ENCODE results near the gene ISCU.
"Not testable (repeated sequence)": the region's sequence is repeated elsewhere in the genome, so short reads cannot be mapped to it uniquely, and the experiment has no call there.

The ISCU gene

DNA sequence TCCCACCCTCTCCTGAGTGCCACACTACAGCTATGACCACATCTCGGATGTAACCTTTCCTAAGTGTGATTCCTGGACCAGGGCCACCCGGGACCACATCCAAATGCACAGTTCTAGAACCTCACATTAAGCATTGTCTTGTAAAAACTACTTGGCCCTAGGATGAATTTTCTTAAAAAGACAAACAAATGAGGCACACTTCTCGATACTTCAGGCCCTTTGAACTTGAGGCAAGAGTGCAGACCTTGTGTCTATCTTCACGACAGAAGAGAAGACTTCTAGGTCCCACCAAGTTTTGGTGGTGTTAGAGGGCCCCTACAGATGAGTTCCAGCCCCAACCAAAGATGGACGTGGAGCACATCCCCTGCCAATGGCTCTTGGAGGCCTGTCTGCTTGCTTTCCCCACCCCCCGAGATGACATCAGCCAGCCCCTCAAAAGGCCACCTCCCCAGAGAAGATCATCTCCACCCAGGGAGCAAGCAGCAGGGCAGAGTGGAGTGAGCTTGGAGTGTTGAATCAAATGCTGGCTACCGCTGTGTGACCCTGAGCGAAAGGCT, 9.3 kb downstream of the ISCU start:
- no peak for DNase-seq

DNA sequence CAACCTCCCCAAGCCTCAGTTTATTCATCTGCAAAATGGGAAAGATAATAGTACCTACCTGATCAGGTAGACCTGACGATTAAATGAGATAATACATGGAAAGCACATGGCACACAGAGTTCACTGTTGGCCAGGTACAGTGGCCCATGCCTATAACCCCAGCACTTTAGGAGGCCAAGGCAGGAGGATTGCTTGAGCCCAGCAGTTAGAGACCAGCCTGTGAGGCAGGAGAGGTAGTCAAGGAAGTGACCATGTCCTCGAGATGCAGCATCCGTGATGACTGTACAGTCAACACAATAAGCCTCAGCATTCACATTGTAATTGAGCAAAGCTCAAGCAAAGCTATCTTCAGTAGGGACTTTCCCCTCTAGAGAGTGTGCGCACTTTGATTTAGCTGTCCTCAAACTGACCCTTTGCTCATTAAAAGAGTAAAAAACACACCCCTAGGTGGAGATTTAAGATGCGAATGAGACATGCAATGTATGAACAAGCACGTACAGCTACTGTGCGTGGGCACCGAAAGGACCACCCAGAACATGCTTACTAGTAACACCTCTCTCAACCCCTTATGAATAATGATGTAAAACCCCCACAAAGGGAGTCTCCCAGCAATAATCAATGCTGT, 9.9 kb downstream of the ISCU start:
- DNase-seq, result no peak

DNA sequence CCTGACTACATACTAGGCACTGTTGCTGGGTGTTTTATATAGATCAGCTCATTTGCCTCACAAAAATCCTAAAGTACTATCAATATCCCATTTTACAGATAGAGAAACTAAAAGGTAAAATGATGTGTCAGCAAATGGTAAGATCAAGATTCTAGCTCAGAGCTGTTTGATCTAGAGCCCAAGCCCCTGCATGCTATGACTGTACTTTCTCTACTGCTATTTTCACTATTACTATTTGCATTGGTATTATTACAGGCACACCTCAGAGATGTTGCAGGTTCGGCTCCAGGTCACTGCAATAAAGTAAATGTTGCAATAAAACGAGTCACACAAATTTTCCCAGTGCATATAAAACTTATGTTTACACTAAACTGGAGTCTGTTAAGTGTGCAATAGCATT, 10.9 kb downstream of the ISCU start:
- no peak for DNase-seq

DNA sequence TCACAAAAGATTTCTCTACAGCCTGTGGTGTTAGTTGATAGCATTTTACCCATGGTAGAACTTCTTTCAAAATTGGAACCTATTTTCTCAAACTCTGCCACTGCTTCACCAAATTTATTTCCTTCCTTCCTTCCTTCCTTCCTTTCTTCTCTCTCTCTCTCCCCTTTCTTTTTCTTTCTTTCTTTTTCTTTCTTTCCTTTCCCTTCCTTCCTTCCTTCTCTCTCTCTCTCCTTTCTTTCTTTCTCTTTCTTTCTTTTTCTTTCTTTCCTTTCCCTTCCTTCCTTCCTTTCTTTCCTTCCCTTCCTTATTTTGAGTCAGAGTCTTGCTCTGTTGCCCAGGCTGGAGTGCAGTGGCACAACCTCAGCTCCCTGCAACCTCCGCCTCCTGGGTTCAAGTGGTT, 11.9 kb downstream of the ISCU start:
- DNase-seq, result not testable (repeated sequence)

DNA sequence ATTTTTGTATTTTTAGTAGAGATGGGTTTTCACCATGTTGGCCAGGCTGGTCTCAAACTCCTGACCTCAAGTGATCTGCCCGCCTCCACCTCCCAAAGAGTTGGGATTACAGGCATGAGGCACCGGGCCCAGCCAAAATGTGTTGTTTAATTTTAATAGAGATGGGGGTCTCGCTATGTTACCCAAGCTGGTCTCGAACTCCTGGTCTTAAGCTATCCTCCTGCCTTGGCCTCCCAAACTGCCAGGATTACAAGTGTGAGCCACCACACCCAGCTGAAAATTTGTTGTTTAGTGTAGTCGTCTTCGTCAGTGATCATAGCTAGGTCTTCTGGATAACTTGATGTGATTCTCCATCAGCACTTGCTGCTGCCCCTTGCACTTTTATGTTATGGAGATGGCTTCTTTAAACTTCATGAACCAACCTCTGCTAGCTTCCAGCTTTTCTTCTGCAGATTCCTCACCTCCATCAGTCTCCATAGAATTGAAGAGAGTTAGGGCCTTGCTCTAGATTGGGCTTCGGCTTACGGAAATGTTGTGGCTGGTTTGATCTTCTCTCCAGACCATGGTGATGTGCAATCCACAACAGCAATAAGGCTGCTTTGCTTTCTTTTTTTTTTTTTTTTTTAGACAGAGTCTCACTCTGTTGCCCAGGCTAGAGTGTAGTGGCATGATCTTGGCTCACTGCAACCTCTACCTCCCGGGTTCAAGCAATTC, 13.0 kb downstream of the ISCU start:
- DNase-seq, result no peak

DNA sequence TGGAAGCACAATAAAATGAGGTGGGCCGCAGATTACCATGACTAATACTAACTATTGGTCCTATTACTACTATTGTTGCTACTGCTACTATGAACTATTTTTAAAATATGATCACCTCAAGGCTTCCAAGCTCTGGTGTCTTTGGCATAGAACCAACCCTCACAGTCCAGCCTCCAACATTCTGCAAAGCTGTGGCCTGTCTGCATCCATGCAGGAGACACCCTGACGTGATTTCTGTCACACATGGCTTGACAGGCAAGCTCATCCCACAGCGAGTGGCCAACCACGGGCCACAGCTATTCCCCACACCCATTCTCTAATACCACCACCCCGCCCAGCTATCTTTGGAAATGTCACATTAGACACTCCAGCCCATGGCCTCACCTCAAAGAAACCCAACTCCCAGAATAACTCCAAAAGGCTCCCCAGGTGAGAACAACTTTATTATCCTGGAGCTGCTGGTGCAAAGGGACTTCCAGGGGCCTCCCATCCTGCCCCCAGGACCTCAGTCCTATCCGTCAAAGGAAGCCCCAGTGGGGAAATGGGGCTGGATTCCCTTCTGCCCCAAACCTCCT, 14.4 kb downstream of the ISCU start:
- DNase-seq, result no peak

DNA sequence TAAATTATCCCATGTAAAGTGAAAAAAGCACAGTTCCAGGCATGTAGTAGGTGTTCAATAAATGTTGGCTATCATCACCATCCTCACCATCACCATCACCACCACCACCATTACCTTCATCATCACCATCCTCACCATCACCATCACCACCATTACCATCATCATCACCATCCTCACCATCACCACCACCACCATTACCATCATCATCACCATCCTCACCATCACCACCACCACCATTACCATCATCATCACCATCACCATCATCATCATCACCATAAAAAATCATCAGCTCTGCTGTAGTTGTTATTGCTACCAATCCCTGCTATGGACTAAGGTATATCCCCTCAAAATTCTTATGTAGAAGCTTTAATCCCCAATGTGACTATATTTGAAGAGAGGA, 15.1 kb downstream of the ISCU start:
- DNase-seq, result no peak

DNA sequence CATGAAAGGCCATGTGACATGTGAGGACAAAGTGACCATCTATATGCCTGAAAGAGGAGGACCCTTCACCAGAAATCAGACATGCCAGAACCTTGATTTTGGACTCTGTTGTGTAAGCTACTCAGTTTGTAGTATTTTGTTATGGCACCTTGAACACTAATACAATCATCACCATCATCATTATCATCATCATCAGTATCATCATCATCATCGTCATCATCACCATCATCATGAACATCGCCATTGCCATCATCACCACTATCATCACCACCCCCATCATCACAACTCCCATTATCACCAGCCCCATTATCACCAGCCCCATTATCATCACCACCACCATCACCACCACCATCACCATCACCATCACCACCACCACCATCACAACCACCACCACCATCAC, 15.9 kb downstream of the ISCU start:
- DNase-seq, result no peak

DNA sequence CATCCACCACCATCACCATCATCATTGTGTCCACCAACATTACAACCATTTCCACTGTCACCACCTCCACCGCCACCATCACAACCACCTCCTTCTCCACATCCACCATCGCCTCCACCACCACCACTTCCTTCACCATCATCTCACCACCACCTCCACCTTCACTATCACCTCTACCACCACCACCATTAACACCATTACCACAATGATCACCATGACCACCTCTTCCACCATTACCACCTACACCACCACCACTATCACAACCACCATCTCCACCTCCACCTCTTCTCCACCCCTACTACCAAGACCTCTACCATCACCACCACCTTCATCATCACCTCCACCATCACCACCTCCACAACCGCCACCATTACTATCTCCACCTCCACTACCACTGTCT, 16.4 kb downstream of the ISCU start:
- no peak for DNase-seq

DNA sequence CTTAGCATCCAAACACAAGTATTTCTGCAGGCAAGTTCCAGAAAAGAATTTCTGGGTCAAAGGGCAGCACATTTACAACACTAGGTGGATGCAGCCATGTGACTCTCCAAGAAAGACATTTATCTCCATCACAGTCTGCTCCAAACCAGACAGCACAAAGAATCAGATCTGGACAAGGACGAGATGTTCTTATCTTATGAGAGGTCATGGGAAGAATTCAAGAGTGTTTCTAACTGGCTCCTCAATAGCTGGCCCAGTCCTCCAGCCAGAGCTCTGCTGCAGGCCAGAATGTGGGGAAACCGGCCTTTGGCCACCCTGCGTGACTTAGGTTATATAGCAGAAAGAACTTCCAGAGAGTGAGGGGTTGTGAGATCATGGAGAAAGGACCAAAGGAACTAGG, 18.1 kb downstream of the ISCU start:
- no peak for DNase-seq

DNA sequence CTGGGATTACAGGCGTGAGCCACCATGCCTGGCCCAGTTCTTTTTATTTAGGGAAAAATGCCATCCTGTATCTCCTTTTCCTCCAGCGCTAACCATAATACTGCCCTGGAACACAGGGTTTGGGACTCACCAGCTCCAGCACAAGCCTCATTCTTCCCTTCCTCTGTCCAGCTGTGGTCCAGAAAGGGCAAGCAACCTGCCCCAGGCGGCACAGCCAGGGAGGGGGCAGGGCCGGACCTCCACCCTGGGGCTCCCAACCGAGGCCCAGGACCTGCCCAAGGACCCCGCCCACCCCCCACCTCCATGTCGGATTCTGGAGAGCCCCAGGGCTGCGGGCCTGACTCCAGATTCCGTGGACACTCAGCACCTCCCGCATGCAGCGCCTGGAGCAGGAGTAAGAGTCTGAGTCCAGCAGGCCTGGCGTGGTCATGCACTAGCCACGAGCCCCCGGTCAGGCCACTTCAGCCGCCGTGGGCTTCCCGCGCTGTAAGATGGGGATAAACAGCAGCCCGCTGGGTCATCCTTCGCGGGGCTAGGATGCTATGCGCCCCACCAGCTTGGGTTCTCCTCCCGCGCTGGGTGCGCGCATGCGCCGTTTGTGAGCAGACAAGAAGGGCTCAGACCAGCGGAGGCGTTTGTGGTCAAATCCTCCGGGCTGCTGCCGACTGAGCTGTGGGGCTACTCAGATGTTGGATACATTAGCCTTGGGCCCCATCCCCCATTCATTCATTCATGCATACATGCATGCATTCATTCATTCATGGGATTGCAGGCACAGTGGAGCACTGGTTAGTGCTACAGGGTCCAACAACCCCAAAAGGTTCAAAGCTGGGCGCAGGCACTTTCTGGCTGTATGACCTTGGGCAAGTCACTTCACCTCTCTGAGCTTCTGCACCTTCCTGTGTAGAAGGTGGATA, 19.2 kb downstream of the ISCU start:
- no peak for DNase-seq

DNA sequence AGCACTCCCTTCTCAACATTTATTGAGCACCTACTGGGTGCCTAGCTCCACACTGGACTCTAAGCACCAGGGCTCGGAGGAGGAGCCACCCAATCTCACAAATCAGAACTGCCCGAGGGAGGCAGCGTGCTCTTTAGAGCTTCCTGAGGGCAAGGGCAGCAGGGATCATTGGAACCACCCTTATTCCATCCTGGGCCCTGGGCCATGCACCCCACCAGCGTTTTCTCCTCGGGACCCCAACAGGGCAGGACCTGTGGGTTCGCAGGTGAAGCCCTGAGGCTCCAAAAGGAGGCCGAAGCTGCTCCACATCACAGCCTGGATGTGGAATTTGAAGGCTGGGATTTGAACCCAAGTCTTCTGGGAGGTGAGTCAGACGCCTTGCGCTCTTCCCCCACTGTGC, 20.1 kb downstream of the ISCU start:
- DNase-seq, result no peak

DNA sequence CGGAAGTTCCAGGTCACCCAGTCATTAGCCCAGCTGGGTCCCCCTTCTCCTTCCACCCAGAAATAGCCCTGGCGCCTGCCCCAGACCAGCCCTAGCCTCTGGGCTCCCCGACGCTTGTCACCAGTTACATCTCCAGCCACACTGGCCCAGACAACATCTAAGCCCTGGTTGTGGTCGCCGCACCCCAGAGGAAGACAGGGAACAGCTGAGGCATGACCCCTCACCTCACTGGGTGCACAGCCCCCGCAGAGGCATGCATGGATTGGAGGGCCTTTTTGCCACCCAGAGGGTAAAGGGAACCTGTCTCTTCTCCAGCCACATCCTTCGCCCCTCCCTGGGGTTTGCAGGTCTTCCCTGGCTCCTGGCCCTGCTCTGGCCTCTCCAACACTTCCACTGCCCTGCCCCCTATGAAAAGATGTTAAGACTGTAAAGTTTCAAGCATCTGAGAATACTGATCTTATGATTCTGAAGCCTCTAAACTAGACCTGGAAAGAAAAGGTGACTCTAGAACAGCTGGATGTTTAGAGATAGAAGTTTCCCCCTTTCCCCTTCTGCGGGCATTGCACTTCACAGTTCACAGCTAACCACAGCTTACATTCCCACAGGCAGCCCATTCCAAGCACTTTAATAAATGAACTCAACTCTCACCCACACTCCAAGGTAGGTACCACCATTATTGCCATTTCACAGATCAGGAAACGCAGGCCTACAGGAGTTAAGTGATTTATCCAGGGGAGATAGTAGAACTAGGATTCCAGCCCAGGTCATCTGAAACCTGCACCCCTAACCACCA, 20.8 kb downstream of the ISCU start:
- no peak for DNase-seq

DNA sequence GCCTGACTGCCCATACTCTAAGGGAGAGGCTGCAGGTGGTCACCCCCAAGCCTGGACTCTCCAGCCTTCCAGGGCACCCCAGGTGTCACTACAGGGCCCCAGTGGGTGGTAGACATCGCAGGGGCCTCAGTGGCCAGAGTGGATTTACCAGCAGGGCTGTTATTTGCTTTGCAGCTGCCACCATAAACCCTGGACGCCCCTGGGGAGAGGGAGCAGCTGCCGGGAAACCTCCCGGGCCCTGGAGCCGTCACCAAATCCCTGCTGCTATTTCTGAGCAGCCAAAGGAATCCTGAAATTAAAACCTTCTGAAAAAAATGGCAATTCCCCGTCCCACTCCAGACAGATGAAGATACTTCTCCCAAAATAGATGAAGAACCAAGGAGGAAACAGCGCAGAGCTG, 21.6 kb downstream of the ISCU start:
- DNase-seq, result peak; percentile 61 to 76

DNA sequence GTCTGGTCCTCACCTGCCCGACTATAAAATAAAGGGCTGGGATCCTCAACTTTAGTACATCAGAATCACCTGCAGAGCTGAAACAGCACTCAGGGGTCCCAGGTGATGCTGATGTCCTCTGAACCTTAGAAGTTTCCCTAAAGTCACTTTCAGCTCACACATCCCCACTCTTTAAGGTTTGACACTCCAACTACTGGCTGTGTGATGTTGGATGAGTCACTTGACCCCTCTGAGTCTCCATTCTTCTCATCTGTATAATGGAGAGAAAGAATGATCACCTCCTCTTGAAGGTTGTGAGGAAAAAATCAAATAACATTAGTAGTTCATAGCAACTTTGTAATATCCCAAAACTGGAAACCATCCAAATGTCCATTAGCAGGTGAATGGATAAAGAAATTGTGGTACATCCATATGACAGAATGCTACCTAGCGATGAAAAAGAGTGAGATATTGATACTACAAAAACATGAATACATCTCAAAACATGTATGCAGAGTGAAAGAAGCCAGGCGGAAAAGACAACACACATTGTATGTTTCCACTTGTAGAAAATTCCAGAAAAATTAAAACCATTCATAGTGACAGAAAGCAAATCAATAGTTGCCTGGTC, 22.2 kb downstream of the ISCU start:
- DNase-seq, result no peak

DNA sequence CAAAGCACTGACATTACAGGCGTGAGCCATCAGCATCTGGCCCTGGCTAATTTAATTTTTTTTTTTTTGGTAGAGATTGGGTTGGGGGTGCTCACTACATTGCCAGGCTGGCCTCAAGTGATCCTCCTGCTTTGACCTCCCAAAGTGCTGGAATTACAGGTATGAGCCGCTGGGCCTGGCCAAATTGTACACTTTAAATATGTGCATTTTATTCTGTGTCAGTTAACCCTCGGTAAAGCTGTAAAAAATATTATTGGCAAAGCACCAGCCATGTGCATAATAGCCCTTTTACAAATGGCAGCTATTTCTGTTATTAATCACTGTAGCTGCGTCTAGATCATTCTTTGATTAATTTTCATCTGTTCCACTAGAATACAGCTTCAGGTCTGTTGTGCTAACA, 23.5 kb downstream of the ISCU start:
- no peak for DNase-seq

DNA sequence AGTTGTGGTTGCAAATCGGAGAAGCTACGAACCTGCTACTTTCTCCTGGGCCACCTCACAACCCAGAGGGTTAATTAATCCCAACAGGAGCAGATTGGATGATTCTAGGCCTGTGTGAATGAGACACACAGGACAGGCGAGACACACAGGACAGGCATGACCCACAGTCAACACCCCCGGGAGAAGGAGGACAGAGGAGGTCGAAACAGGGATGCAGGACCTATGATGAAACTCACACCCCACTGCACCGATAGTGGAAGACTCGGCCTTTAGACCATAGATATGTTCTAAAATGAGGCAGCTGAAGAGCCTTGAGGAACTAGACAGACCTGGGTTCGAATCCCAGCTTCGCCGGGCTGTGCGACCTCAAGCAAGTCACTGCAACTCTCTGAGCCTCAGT, 23.9 kb downstream of the ISCU start:
- DNase-seq, result no peak

DNA sequence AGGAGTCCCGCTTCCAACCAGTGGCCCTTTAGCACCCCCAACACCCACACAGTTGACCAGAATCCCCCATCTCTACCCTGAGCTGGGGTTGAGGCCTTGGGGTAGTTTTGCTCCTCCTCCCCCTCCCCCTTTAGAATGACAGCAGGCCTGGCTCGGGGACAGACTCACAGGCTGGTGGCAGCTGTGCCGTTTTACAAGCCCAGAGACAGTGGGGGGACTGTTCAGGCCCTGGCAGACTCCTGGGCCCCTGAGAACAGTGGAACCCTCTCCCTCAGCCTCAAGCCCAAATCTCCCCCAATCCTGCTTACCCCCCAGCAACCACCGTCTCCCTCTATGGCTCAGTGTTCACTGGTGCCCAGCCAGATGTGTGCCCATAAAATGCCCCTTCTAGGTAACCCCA, 25.4 kb downstream of the ISCU start:
- peak; percentile 45 to 57 for DNase-seq

DNA sequence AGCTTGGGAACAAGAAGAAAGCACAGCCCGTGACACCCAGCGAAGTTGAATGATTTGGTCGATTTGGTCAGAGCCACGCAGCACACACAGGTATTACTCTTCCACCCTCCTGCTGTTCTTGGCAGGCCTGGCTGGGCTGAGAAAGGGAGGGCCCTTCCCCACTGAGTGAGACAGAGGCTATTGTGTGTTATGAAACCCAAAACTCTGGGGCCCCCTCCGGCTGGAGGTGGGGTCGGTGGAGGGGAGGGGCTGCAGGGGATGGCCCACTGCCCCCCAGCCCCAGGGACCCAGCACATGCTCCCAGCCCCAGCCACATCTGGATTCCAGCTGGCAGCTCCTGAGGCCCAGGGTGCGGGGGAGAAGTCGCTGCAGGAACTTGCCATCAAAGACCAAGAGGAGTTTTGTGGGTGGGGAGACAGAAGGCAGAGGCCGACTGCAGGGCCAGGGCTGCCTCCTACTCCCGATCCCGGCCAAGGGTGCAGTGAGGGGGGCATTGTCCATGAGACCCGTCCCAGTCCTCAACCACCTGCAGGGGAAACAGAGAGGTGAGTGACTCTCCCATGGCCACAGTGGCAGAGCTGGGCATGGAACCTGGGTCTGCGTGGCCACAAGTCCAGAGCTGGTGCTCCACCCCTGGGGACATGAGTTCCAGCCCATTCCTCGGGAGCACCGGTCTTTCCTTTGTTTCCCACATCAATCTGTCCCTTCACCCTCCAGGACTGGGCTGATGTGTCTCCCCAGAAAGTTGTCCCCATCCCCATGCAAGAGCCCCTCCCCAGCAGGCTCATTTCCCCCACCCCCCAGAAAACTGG, 26.8 kb downstream of the ISCU start:
- no peak for DNase-seq

DNA sequence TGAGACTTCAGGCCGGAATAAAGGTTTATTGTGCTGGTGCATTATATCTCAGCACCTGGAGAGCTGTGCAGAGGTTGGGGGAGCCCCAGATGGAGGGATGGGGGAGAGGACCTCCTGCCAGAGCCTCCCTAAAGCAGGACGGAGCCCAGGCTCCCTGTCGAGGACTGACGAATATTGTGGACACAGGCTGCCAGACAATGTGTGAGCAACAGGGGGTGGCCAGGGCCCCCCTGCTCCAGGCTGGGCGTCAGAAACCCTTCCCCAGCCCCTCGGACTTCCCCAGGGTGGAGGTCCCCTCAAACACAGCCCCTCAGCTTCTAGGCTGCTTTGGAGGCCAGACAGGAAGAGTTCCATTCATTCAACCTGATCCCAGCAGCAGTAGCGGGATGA, 27.4 kb downstream of the ISCU start:
- no peak for DNase-seq

DNA sequence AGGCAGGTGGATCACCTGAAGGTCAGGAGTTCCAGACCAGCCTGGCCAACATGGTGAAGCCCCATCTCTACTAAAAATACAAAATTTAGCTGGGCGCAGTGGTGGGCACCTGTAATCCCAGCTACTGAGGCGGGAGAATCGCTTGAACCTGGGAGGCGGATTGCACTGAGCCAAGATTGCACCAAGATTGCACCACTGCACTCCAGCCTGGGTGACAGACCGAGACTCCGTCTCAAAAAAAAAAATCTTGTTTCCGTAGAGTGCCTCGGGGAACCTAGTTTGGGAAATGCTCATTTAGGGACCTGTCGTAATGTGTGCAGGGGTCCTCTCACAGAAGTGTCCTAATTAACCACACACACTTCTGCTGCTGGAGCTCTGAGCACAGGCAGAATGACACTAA, 28.1 kb downstream of the ISCU start:
- not testable (repeated sequence) for DNase-seq
